HEK293T (cell line): ENCODE data around the gene PARVA.
"Not testable (repeated sequence)": the region's sequence is repeated elsewhere in the genome, so short reads cannot be mapped to it uniquely, and the experiment has no call there.

Experiments
- CTCF ChIA-PET: fragments of 350-600 bp; formaldehyde crosslinking; extraction: SDS; loops from one replicate; lab custom pipeline; 2021; ENCODE audit warnings: antibody characterized with exemption, inconsistent platforms; lab: Yijun Ruan, JAX
- POLR2A ChIA-PET: fragments of 350-600 bp; formaldehyde crosslinking; extraction: SDS; loops from one replicate; lab custom pipeline; 2020; ENCODE audit warnings: antibody characterized with exemption, inconsistent platforms; lab: Yijun Ruan, JAX
- DNase-seq: peaks from one replicate; pipeline ENCODE4 v3.0.0; 2012; ENCODE audit warnings: mixed read lengths; ENCODE audit errors: extremely low spot score
- ARNT ChIP-seq: fragments of 450-650 bp; IDR thresholded peaks from 2 replicates; pipeline ENCODE4 v1.6.1; 2017; ENCODE audit warnings: mild to moderate bottlenecking
- BHLHE40 ChIP-seq: fragments of 450-650 bp; IDR thresholded peaks from 2 replicates; pipeline ENCODE4 v1.6.1; 2016; ENCODE audit warnings: mild to moderate bottlenecking, moderate library complexity, borderline replicate concordance
- CTBP1 ChIP-seq: fragments of 450-650 bp; IDR thresholded peaks from 2 replicates; pipeline ENCODE4 v1.6.1; 2016; ENCODE audit warnings: borderline replicate concordance
- ELF4 ChIP-seq: fragments of 450-650 bp; IDR thresholded peaks from 2 replicates; pipeline ENCODE4 v1.6.1; 2017; ENCODE audit warnings: antibody characterized with exemption
- FOXA1 ChIP-seq: fragments of 450-650 bp; IDR thresholded peaks from 2 replicates; pipeline ENCODE4 v1.6.1; 2016; ENCODE audit warnings: mild to moderate bottlenecking
- FOXK2 ChIP-seq: fragments of 450-650 bp; IDR thresholded peaks from 2 replicates; pipeline ENCODE4 v1.6.1; 2016; ENCODE audit warnings: mild to moderate bottlenecking
- FOXM1 ChIP-seq: fragments of 450-650 bp; IDR thresholded peaks from 2 replicates; pipeline ENCODE4 v1.6.1; 2017; ENCODE audit warnings: mild to moderate bottlenecking, borderline replicate concordance
- HDGF ChIP-seq: fragments of 450-650 bp; IDR thresholded peaks from 2 replicates; pipeline ENCODE4 v1.6.1; 2017; ENCODE audit warnings: antibody characterized with exemption, borderline replicate concordance
- L3MBTL2 ChIP-seq: fragments of 450-650 bp; conservative IDR thresholded peaks from 2 replicates; pipeline ENCODE4 v1.6.1; 2016; ENCODE audit warnings: mild to moderate bottlenecking
- LEF1 ChIP-seq: fragments of 450-650 bp; IDR thresholded peaks from 2 replicates; pipeline ENCODE4 v1.6.1; 2017; ENCODE audit warnings: mild to moderate bottlenecking, borderline replicate concordance
- NFRKB ChIP-seq: fragments of 450-650 bp; IDR thresholded peaks from 2 replicates; pipeline ENCODE4 v1.6.1; 2016; ENCODE audit warnings: mild to moderate bottlenecking, moderate library complexity
- SP1 ChIP-seq: fragments of 450-650 bp; IDR thresholded peaks from 2 replicates; pipeline ENCODE4 v1.6.1; 2017
- SUZ12 ChIP-seq: fragments of 450-650 bp; IDR thresholded peaks from 2 replicates; pipeline ENCODE4 v1.6.1; 2016; ENCODE audit warnings: mild to moderate bottlenecking
- TARDBP ChIP-seq: fragments of 450-650 bp; IDR thresholded peaks from 2 replicates; pipeline ENCODE4 v1.6.1; 2016
- ZNF384 ChIP-seq: fragments of 450-650 bp; IDR thresholded peaks from 2 replicates; pipeline ENCODE4 v1.6.1; 2016
- TF ChIP-seq, protein P1 (sequence below): fragments of 450-650 bp; IDR thresholded peaks from 2 replicates; pipeline ENCODE4 v1.6.1; 2016

PARVA gene

GRCh38 chr11:12517306-12517705 lies 139.9 kb downstream of the PARVA start:
- ChIA-PET CTCF (no interaction called here), POLR2A (no interaction called here)
- TF ChIP-seq FOXK2: no peak
- no peak for TF ChIP-seq ZNF384
- no peak for TF ChIP-seq CTBP1
- no peak for TF ChIP-seq FOXA1
- no peak for TF ChIP-seq TARDBP
- TF ChIP-seq FOXM1: no peak
- TF ChIP-seq SP1: no peak
- no peak for DNase-seq

- CTCF ChIA-PET: no interaction called here
- POLR2A ChIA-PET: no interaction called here
- TF ChIP-seq FOXM1: no peak
- TF ChIP-seq TARDBP: no peak
- no peak for TF ChIP-seq ZNF384
- no peak for TF ChIP-seq HDGF
- no peak for TF ChIP-seq ARNT
- TF ChIP-seq LEF1: no peak
- TF ChIP-seq SUZ12: no peak
- no peak for TF ChIP-seq SP1
- no peak for TF ChIP-seq FOXK2
- no peak for TF ChIP-seq CTBP1
- no peak for TF ChIP-seq BHLHE40
- DNase-seq: no peak
Observed at GRCh38 chr11:12517741-12518140, 140.4 kb downstream of the PARVA start.

DNA sequence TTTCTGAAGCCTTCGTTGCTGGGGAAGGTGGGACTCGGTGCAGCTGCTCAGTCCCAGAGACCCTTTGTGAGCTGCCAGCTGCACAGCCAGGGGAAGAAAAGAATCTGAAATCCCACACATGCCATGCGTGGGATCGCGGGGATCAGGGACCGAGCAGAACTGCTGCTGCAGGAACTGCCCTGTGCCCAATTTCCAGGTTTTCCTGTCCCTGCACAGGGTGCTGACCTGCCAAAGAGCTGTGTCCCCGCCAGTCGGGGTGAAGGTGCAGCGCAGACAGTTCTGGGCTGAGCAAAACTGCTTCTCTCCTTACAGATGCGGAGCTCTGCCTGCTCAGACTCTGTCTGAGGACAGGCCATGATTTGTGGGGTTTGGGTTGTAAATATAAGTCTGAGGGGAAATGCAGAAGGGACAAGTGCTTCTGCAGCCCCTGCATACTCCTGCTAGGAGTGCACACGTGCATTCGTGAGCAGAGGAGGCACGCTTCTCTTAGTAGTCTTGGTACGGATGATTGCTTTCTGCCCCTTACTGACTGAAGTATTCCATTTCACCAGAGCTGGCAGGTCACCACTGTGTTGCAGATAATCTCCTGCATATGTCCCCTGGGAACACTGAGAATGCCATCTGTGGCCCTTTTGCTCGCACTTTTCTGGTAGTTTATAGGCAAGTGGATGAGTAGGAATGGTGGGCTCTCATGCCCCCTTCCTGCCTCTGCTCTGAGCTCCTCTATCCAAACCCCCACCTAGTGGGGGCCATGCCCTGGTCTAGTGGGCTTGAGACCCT lies 141.4 kb downstream of the PARVA start:
- TF ChIP-seq SP1 (no peak), FOXM1 (no peak), CTBP1 (no peak), ARNT (no peak), ELF4 (no peak), FOXA1 (no peak), NFRKB (no peak), SUZ12 (no peak), LEF1 (no peak), HDGF (no peak), BHLHE40 (no peak), ZNF384 (no peak), FOXK2 (no peak), L3MBTL2 (no peak), TARDBP (no peak)
- TF ChIP-seq, protein P1, sequence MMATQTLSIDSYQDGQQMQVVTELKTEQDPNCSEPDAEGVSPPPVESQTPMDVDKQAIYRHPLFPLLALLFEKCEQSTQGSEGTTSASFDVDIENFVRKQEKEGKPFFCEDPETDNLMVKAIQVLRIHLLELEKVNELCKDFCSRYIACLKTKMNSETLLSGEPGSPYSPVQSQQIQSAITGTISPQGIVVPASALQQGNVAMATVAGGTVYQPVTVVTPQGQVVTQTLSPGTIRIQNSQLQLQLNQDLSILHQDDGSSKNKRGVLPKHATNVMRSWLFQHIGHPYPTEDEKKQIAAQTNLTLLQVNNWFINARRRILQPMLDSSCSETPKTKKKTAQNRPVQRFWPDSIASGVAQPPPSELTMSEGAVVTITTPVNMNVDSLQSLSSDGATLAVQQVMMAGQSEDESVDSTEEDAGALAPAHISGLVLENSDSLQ: no peak
- CTCF ChIA-PET: no interaction called here
- DNase-seq: no peak
- POLR2A ChIA-PET: no interaction called here

DNA sequence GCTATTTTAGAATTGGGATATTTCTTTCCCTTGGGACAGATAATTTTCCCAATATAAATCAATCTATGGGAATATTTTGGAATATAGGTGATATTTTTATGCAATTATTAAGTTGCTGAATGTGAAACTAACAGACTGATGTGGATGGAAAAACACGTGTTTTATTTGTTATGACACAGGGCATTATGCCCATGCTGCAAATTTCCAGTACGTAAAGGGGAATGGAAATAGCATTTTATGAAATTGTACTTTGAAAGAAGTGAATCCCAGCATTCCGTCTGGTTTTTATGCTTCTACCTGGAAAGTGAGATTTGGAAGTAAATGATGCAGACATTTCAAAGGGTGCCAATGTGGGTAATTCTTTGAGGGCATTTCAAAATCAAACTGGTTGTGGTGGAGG lies 142.7 kb downstream of the PARVA start:
- no peak for DNase-seq
- CTCF ChIA-PET: no interaction called here
- POLR2A ChIA-PET: no interaction called here
- TF ChIP-seq, protein P1: no peak
- no peak for TF ChIP-seq SP1
- no peak for TF ChIP-seq FOXM1
- TF ChIP-seq FOXK2: no peak
- TF ChIP-seq ELF4: no peak
- TF ChIP-seq CTBP1: no peak
- TF ChIP-seq LEF1: no peak
- no peak for TF ChIP-seq L3MBTL2
- no peak for TF ChIP-seq TARDBP
- no peak for TF ChIP-seq ZNF384
- TF ChIP-seq BHLHE40: no peak
- TF ChIP-seq HDGF: no peak
- TF ChIP-seq FOXA1: no peak

DNA sequence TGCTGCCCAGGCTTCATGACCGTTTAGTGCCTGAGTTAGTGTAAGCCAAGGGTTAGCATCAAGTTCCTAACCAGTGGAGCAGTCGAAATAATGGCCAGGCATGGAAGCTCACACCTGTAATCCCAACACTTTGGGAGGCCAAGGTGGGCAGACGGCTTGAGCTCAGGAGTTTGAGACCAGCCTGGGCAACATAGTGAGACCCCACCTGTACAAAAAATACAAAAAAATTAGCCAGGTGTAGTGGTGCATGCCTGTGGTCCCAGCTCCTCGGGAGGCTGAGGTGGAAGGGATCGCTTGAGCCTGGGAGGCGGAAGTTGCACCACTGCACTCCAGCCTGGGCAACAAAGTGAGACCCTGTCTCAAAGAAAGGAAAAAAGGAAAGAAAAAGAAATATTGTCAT lies 143.2 kb downstream of the PARVA start:
- POLR2A ChIA-PET, CTCF ChIA-PET, DNase-seq: not testable (repeated sequence)

DNA sequence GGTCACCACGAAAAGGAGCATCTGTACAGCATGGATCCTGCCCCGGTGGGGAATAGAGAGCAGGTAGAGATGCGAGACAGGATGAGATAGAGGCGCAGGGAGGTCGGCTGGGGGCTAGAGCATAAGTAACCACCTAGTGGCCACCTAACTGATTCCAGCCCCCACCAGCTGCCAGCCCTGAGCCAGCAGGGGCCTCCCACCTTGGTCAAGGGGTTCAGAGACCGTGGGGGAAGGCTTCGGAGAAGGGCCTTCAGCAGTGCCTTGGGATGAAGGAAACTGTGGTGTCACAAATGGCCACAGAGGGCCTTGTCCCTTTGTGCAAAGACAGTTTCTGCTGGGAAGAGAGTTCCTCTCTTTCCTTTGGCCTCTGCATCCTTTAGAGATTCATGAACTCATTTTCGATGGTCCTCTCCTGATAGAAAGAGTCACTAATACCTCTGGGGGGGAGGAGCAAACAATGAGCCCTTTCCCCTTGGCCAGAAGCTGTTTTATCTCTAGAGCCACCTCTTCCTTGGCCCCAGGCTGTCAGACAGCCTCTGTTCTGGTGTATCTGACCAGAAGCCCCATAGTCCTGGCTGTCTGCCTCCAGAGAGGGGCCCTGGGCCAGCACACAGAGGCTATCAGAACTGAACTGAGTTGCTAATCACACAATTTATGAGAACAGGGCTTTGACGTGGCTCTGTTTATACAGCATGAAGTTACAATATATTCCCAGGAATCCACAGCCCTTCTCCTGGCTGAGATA lies 146.0 kb downstream of the PARVA start:
- CTCF ChIA-PET: no interaction called here
- POLR2A ChIA-PET: no interaction called here
- TF ChIP-seq L3MBTL2 (no peak), SUZ12 (no peak), HDGF (no peak), BHLHE40 (no peak), FOXA1 (no peak), FOXK2 (no peak), ARNT (no peak), LEF1 (no peak), FOXM1 (no peak), SP1 (no peak), TARDBP (no peak), ELF4 (no peak), ZNF384 (no peak), NFRKB (no peak)
- DNase-seq: no peak

- POLR2A ChIA-PET: no interaction called here
- CTCF ChIA-PET: no interaction called here
- no peak for DNase-seq
- TF ChIP-seq, protein P1: no peak
- TF ChIP-seq FOXA1 (no peak), ZNF384 (no peak), BHLHE40 (no peak), SUZ12 (no peak), HDGF (no peak), L3MBTL2 (no peak)
Observed at GRCh38 chr11:12524865-12525264, 147.5 kb downstream of the PARVA start.
